Mucosa of stomach (tissue), 1 donor: ENCODE measurements around the gene TCF7.

ENCODE experiments used
- H3K27me3 ChIP-seq: one replicate; pipeline ENCODE4 v1.7.0; 2013; ENCODE audit warnings: mild to moderate bottlenecking, low read length; ENCODE audit not compliant: control insufficient read depth, insufficient read depth
- H3K36me3 ChIP-seq: one replicate; pipeline ENCODE4 v1.7.0; 2013; ENCODE audit warnings: low read length; ENCODE audit not compliant: control insufficient read depth, insufficient read depth
- H3K4me1 ChIP-seq: one replicate; pipeline ENCODE4 v1.7.0; 2013; ENCODE audit warnings: mild to moderate bottlenecking, low read length; ENCODE audit not compliant: control insufficient read depth, insufficient read depth
- H3K4me3 ChIP-seq: one replicate; pipeline ENCODE4 v1.7.0; 2013; ENCODE audit warnings: low read length
- H3K9ac ChIP-seq: one replicate; pipeline ENCODE4 v1.7.0; 2013; ENCODE audit warnings: mild to moderate bottlenecking, low read length, moderate library complexity
- H3K9me3 ChIP-seq: one replicate; pipeline ENCODE4 v1.7.0; 2013; ENCODE audit warnings: mild to moderate bottlenecking, low read length, moderate library complexity; ENCODE audit not compliant: control insufficient read depth
- donor health status: Pancreatic carcinoma.

Gene TCF7

GRCh38 chr5:134095293-134095692 lies 19.2 kb upstream of the TCF7 start:
- Histone ChIP-seq H3K9me3 (no peaks in the 10 kb centered on the region), H3K4me1 (peaks cover 60% of the 10 kb centered on the region), H3K36me3 (no peaks in the 10 kb centered on the region), H3K9ac (no peak overlapping the region), H3K27me3 (no peaks in the 10 kb centered on the region), H3K4me3 (no peak overlapping the region)

- Histone ChIP-seq H3K4me1 (peaks cover 63% of the 10 kb centered on the region), H3K27me3 (no peaks in the 10 kb centered on the region)
These were observed 18.4 kb upstream of the TCF7 start for GRCh38 chr5:134095887-134096589.

DNA sequence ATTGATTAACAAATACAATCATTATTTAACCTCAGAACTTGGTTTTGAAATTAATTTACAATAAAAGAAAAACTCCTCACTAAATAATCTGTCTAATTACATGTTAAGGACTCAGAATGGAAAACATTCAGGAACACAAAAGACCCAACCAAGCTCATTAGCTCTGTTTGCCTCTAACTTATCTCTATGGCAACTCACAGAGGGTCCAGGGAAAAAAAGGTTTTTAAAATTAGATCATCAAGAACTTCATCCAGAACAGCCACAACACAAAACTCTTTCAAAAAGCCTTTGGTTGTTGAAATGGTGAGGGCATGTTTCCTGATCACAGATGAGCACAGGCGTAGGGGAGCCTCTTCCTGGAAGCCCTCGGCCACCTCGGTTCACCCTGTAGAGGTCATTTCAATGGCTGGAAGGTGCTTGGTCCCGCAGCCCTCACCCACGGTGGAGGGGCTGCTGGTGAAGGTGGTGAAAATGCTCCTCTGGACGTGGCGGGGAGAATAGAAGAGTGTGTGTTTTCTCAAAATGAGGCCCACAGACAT lies 17.2 kb upstream of the TCF7 start:
- Histone ChIP-seq H3K4me1 (peaks cover 53% of the 10 kb centered on the region), H3K36me3 (no peaks in the 10 kb centered on the region), H3K9me3 (no peaks in the 10 kb centered on the region), H3K4me3 (no peak overlapping the region), H3K9ac (no peak overlapping the region), H3K27me3 (no peaks in the 10 kb centered on the region)

More at GRCh38 chr5:134095887-134096589, 18.4 kb upstream of the TCF7 start:
- H3K36me3 ChIP-seq: no peaks in the 10 kb centered on the region
- no peak overlapping the region for H3K4me3 ChIP-seq
- H3K9ac ChIP-seq: no peak overlapping the region
- no peaks in the 10 kb centered on the region for H3K9me3 ChIP-seq

- Histone ChIP-seq H3K27me3 (no peaks in the 10 kb centered on the region), H3K4me1 (peaks cover 39% of the 10 kb centered on the region), H3K9me3 (no peaks in the 10 kb centered on the region), H3K36me3 (no peaks in the 10 kb centered on the region), H3K9ac (no peak overlapping the region), H3K4me3 (no peak overlapping the region)
These were observed 15.8 kb upstream of the TCF7 start for GRCh38 chr5:134098690-134099089.

DNA sequence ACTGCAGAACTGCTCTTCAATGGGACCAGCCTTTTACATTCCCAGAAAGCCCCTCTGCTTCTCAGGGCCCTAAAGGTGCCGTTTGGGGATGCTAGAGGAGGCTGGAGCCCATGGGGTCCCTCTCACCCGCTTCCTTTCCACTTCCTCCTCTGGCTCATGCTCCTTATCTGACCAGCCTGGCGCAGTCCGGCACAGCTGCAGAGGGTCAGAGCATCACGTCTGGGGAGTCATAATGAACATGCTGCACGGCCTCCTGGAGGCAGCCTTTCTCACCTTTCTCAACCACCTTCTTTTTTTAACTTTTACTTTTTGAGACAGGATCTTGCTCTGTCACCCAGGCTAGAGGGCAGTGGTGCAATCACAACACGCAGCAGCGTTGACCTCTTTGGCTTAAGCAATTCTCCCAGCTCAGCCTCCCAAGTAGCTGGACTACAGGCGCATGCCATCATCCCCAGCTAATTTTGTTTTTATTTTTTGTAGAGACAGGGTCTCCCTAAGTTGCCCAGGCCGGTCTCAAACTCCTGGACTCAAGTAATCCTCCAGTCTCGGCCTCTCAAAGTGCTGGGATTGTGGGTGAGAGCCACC lies 15.1 kb upstream of the TCF7 start:
- Histone ChIP-seq H3K9ac (no peak overlapping the region), H3K27me3 (no peaks in the 10 kb centered on the region), H3K4me3 (no peak overlapping the region), H3K36me3 (no peaks in the 10 kb centered on the region), H3K4me1 (peaks cover 32% of the 10 kb centered on the region), H3K9me3 (no peaks in the 10 kb centered on the region)

- Histone ChIP-seq H3K4me3 (no peak overlapping the region), H3K9ac (no peak overlapping the region), H3K4me1 (peaks cover 27% of the 10 kb centered on the region)
These were observed 14.6 kb upstream of the TCF7 start for GRCh38 chr5:134099939-134100282.

GRCh38 chr5:134100283-134101091 lies 14.0 kb upstream of the TCF7 start:
- Histone ChIP-seq H3K36me3 (no peaks in the 10 kb centered on the region), H3K4me1 (peaks cover 27% of the 10 kb centered on the region), H3K4me3 (no peak overlapping the region), H3K9me3 (no peaks in the 10 kb centered on the region), H3K9ac (no peak overlapping the region), H3K27me3 (no peaks in the 10 kb centered on the region)

More at GRCh38 chr5:134099939-134100282, 14.6 kb upstream of the TCF7 start:
- Histone ChIP-seq H3K9me3 (no peaks in the 10 kb centered on the region), H3K36me3 (no peaks in the 10 kb centered on the region), H3K27me3 (no peaks in the 10 kb centered on the region)

DNA sequence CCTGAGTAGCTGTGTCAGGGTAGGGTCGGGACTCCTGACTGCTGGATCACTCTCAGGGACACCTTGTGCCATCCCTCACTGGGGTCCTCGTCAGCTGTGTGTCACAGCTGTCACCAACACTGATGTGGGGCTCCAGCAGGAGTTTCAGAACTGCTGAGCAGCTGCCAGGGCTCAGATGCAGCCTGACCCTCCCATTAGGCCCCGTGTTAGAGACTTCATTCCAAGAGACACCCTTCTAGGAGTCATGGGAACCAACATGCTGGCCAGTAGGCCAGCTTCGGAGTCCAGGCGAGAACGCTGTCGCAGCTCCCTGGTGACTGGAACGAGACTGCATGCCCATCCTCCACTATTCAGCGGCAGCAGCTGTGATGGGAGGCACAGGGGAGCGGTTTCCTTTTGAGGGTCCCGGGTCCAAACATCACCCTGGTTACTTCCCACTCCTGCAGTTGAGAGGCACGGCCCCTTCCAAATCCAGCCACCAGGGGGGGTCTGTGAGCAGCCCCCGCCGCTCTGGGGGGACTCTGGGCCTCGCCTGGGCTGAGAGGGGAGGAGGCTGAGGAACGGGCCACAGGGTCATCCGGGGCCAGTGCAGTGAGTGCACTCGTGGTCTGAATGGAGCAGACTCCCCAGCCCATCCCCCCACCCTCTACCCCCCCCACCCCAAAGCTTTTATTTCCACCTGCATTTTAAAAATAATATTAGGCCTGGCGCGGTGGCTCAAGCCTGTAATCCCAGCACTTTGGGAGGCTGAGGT lies 12.6 kb upstream of the TCF7 start:
- Histone ChIP-seq H3K4me1 (peaks cover 27% of the 10 kb centered on the region), H3K9ac (no peak overlapping the region), H3K4me3 (no peak overlapping the region), H3K27me3 (no peaks in the 10 kb centered on the region), H3K9me3 (no peaks in the 10 kb centered on the region), H3K36me3 (no peaks in the 10 kb centered on the region)

- H3K4me3 ChIP-seq: no peak overlapping the region
These were observed 11.1 kb upstream of the TCF7 start for GRCh38 chr5:134103397-134103796.

GRCh38 chr5:134103998-134104654 lies 10.4 kb upstream of the TCF7 start:
- H3K9me3 ChIP-seq: no peaks in the 10 kb centered on the region
- H3K9ac ChIP-seq: no peak overlapping the region
- H3K36me3 ChIP-seq: no peaks in the 10 kb centered on the region
- H3K4me3 ChIP-seq: no peak overlapping the region
- no peaks in the 10 kb centered on the region for H3K27me3 ChIP-seq
- H3K4me1 ChIP-seq: peaks cover 19% of the 10 kb centered on the region

More at GRCh38 chr5:134103397-134103796, 11.1 kb upstream of the TCF7 start:
- Histone ChIP-seq H3K9me3 (no peaks in the 10 kb centered on the region), H3K4me1 (peaks cover 26% of the 10 kb centered on the region), H3K36me3 (no peaks in the 10 kb centered on the region), H3K27me3 (no peaks in the 10 kb centered on the region), H3K9ac (no peak overlapping the region)

- H3K4me1 ChIP-seq: no peaks in the 10 kb centered on the region
- no peaks in the 10 kb centered on the region for H3K9me3 ChIP-seq
These were observed 7.3 kb upstream of the TCF7 start for GRCh38 chr5:134106991-134107701.

More at GRCh38 chr5:134106991-134107701, 7.3 kb upstream of the TCF7 start:
- Histone ChIP-seq H3K27me3 (peaks cover 2% of the 10 kb centered on the region), H3K4me3 (no peak overlapping the region), H3K36me3 (no peaks in the 10 kb centered on the region), H3K9ac (no peak overlapping the region)
